ENCODE data around the gene PSIP1. TPM values are rescaled to one million over a fixed set of nuclear protein-coding genes. Genes with fewer than 3 reads are reported as not detected.
A peak's percentile ranks its signal among the peaks of the same experiment; 100 is the strongest.

Gene PSIP1
- total RNA-seq, 1 experiment from 2014 or later: 302 TPM

DNA sequence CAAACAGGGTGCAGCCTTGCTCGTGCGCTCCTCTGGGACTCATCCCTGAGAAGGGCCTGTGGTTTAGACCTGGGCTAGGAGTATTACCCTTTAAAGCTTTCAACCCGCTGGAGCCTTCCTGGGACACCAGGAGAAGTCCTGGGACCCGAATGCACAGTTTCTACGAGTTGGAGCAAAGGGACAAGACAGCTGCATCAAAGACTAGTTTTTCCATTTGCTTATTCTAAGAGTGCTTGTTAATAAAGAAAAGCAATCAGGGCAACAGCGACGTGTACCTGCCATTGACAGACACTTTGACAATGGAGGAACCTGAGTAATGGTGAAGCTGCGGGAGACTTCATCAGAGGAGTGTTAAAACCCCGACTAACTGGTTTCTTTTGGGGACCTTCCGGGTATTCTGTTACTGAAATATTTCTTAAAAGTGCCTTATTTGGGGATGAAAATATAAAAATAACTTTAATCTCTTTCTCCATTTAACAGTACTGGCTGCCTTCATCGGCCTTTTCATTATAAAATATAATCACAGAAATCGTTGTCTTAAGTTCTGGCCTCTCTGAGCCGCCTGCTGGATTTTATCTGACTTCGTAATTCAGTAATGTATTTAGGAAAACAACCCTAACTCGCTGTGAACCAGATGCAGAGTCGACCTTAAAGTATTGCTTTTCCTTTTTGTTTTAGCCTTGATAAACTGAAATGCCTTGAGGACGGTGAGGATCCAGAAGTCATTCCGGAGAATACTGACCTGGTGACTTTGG is 87.4 kb downstream of the PSIP1 start:
- Mint-ChIP-seq H3K27me3 (ENCODE audit: low read depth) (no peaks in the 10 kb centered on the region), H3K36me3 (peaks cover 31% of the 10 kb centered on the region), H3K4me3 (peak overlapping the region; percentile 96), H3K27ac (peak overlapping the region; percentile 80), H3K4me1 (peaks cover 30% of the 10 kb centered on the region), H3K9me3 (no peaks in the 10 kb centered on the region)
- POLR2A ChIA-PET: interaction anchor here (0.6 to 1.1 kb wide), 3 partner anchors 45 to 129 kb away, joined by 3 to 4 read pairs (median 3); partner anchors contain the start of genes CCDC171 and PSIP1
- ATAC-seq (peak; percentile 22), DNase-seq (ENCODE audit: low spot score) (no peak)
- TF ChIP-seq, protein P1, sequence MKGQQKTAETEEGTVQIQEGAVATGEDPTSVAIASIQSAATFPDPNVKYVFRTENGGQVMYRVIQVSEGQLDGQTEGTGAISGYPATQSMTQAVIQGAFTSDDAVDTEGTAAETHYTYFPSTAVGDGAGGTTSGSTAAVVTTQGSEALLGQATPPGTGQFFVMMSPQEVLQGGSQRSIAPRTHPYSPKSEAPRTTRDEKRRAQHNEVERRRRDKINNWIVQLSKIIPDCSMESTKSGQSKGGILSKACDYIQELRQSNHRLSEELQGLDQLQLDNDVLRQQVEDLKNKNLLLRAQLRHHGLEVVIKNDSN (CRISPR knock-in tag; IDR thresholded peaks at IDR 0.05): no peak
- TF ChIP-seq HMGA2 (CRISPR knock-in tag; IDR thresholded peaks at IDR 0.05) (no peak), PRRX2 (CRISPR knock-in tag; IDR thresholded peaks at IDR 0.05) (no peak), JAZF1 (CRISPR knock-in tag; IDR thresholded peaks at IDR 0.05) (no peak), KAT7 (CRISPR knock-in tag; IDR thresholded peaks at IDR 0.05; ENCODE audit: borderline replicate concordance) (peak; percentile 75), NFE2L1 (CRISPR knock-in tag; IDR thresholded peaks at IDR 0.05) (0 out of 2 replicates have a peak, but pooled peaks have one; percentile 0)
- TF ChIP-seq, protein P2, sequence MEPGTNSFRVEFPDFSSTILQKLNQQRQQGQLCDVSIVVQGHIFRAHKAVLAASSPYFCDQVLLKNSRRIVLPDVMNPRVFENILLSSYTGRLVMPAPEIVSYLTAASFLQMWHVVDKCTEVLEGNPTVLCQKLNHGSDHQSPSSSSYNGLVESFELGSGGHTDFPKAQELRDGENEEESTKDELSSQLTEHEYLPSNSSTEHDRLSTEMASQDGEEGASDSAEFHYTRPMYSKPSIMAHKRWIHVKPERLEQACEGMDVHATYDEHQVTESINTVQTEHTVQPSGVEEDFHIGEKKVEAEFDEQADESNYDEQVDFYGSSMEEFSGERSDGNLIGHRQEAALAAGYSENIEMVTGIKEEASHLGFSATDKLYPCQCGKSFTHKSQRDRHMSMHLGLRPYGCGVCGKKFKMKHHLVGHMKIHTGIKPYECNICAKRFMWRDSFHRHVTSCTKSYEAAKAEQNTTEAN (CRISPR knock-in tag; IDR thresholded peaks at IDR 0.05): 0 out of 2 replicates have a peak, but pooled peaks have one; percentile 12
- CTCF ChIA-PET: interaction anchor here (0.6 to 1.7 kb wide), 3 partner anchors 17 to 192 kb away, joined by 3 to 8 read pairs (median 3); partner anchors contain the start of gene CCDC171

DNA sequence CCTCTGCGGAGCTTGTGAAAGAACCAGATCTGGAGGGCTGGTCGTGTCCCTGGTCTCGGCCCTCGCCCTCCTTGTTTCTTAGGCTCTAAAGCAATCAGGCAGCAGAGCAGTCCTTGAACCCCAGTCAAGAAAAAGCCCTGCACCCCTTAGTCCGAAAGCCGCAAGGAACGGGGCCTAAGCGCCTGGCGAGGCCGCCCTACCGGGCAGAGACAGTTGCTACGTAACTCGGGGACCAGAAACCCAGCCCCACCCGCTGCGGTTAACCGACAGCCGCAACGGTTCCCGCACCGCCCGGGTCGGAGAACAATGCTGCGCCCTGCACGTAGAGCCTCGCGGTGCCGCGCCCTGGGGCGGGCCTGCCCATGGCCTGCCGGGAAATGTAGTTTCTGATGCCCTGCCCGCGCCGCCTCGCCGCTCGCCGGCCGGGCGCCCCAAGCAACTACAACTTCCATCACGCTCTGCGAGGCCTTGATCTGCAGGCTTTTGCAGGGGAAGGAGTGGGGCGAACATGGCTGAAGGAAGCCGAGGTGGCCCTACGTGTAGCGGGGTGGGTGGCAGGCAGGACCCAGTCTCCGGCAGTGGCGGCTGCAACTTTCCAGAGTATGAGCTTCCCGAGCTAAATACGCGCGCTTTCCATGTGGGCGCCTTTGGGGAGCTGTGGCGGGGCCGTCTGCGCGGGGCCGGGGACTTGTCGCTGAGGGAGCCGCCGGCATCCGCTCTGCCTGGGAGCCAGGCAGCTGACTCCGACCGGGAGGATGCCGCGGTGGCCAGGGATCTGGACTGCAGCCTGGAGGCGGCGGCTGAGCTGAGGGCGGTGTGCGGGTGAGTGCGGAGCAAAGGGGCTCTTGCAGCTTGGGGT is 88.2 kb downstream of the PSIP1 start, which contains the start of gene SNAPC3:
Gene SNAPC3, plus strand, starts transcription at position 505 of the 859 bp plus-strand sequence. Its CDS starts 4 bp downstream, at position 509.
- Mint-ChIP-seq H3K4me1 (peaks cover 38% of the 10 kb centered on the region), H3K27ac (peak within 1 kb of the TSS; percentile 92), H3K9me3 (no peaks in the 10 kb centered on the region), H3K27me3 (ENCODE audit: low read depth) (no peaks in the 10 kb centered on the region), H3K36me3 (peaks cover 24% of the 10 kb centered on the region), H3K4me3 (peak within 1 kb of the TSS; percentile 96)
- ChIA-PET CTCF (interaction anchor here (0.6 to 1.7 kb wide), 6 partner anchors 18 to 191 kb away, joined by 3 to 8 read pairs (median 4); partner anchors contain the start of genes CCDC171 and TTC39B), POLR2A (interaction anchor here (0.6 to 1.1 kb wide), 3 partner anchors 88 to 131 kb away, joined by 3 to 4 read pairs (median 3); partner anchors contain the start of genes CCDC171 and PSIP1)
- DNase-seq (ENCODE audit: low spot score) (peak; percentile 96), ATAC-seq (peak; percentile 94)
- TF ChIP-seq, protein P3, sequence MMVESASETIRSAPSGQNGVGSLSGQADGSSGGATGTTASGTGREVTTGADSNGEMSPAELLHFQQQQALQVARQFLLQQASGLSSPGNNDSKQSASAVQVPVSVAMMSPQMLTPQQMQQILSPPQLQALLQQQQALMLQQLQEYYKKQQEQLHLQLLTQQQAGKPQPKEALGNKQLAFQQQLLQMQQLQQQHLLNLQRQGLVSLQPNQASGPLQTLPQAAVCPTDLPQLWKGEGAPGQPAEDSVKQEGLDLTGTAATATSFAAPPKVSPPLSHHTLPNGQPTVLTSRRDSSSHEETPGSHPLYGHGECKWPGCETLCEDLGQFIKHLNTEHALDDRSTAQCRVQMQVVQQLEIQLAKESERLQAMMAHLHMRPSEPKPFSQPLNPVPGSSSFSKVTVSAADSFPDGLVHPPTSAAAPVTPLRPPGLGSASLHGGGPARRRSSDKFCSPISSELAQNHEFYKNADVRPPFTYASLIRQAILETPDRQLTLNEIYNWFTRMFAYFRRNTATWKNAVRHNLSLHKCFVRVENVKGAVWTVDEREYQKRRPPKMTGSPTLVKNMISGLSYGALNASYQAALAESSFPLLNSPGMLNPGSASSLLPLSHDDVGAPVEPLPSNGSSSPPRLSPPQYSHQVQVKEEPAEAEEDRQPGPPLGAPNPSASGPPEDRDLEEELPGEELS (CRISPR knock-in tag; IDR thresholded peaks at IDR 0.05): peak; percentile 74; the same call in 1 of the 2 replicates
- TF ChIP-seq HMGA2 (CRISPR knock-in tag; IDR thresholded peaks at IDR 0.05) (no peak), ZNF232 (CRISPR knock-in tag; IDR thresholded peaks at IDR 0.05) (0 out of 2 replicates have a peak, but pooled peaks have one; percentile 11), JAZF1 (CRISPR knock-in tag; IDR thresholded peaks at IDR 0.05) (no peak), RELA (CRISPR knock-in tag; IDR thresholded peaks at IDR 0.05; ENCODE audit: borderline replicate concordance) (no peak), ZNF423 (CRISPR knock-in tag; IDR thresholded peaks at IDR 0.05) (peak; percentile 99), NR1H2 (CRISPR knock-in tag; IDR thresholded peaks at IDR 0.05) (no peak), MYBL2 (CRISPR knock-in tag; IDR thresholded peaks at IDR 0.05) (peak; percentile 94), TEAD1 (CRISPR knock-in tag; IDR thresholded peaks at IDR 0.05) (peak; percentile 62)
- TF ChIP-seq, protein P4, sequence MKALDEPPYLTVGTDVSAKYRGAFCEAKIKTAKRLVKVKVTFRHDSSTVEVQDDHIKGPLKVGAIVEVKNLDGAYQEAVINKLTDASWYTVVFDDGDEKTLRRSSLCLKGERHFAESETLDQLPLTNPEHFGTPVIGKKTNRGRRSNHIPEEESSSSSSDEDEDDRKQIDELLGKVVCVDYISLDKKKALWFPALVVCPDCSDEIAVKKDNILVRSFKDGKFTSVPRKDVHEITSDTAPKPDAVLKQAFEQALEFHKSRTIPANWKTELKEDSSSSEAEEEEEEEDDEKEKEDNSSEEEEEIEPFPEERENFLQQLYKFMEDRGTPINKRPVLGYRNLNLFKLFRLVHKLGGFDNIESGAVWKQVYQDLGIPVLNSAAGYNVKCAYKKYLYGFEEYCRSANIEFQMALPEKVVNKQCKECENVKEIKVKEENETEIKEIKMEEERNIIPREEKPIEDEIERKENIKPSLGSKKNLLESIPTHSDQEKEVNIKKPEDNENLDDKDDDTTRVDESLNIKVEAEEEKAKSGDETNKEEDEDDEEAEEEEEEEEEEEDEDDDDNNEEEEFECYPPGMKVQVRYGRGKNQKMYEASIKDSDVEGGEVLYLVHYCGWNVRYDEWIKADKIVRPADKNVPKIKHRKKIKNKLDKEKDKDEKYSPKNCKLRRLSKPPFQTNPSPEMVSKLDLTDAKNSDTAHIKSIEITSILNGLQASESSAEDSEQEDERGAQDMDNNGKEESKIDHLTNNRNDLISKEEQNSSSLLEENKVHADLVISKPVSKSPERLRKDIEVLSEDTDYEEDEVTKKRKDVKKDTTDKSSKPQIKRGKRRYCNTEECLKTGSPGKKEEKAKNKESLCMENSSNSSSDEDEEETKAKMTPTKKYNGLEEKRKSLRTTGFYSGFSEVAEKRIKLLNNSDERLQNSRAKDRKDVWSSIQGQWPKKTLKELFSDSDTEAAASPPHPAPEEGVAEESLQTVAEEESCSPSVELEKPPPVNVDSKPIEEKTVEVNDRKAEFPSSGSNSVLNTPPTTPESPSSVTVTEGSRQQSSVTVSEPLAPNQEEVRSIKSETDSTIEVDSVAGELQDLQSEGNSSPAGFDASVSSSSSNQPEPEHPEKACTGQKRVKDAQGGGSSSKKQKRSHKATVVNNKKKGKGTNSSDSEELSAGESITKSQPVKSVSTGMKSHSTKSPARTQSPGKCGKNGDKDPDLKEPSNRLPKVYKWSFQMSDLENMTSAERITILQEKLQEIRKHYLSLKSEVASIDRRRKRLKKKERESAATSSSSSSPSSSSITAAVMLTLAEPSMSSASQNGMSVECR (CRISPR knock-in tag; IDR thresholded peaks at IDR 0.05; ENCODE audit: borderline replicate concordance): peak; percentile 87; the same call in 1 of the 2 replicates
- TF ChIP-seq, protein P5, sequence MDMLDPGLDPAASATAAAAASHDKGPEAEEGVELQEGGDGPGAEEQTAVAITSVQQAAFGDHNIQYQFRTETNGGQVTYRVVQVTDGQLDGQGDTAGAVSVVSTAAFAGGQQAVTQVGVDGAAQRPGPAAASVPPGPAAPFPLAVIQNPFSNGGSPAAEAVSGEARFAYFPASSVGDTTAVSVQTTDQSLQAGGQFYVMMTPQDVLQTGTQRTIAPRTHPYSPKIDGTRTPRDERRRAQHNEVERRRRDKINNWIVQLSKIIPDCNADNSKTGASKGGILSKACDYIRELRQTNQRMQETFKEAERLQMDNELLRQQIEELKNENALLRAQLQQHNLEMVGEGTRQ (CRISPR knock-in tag; IDR thresholded peaks at IDR 0.05): no peak
- TF ChIP-seq, protein P6, sequence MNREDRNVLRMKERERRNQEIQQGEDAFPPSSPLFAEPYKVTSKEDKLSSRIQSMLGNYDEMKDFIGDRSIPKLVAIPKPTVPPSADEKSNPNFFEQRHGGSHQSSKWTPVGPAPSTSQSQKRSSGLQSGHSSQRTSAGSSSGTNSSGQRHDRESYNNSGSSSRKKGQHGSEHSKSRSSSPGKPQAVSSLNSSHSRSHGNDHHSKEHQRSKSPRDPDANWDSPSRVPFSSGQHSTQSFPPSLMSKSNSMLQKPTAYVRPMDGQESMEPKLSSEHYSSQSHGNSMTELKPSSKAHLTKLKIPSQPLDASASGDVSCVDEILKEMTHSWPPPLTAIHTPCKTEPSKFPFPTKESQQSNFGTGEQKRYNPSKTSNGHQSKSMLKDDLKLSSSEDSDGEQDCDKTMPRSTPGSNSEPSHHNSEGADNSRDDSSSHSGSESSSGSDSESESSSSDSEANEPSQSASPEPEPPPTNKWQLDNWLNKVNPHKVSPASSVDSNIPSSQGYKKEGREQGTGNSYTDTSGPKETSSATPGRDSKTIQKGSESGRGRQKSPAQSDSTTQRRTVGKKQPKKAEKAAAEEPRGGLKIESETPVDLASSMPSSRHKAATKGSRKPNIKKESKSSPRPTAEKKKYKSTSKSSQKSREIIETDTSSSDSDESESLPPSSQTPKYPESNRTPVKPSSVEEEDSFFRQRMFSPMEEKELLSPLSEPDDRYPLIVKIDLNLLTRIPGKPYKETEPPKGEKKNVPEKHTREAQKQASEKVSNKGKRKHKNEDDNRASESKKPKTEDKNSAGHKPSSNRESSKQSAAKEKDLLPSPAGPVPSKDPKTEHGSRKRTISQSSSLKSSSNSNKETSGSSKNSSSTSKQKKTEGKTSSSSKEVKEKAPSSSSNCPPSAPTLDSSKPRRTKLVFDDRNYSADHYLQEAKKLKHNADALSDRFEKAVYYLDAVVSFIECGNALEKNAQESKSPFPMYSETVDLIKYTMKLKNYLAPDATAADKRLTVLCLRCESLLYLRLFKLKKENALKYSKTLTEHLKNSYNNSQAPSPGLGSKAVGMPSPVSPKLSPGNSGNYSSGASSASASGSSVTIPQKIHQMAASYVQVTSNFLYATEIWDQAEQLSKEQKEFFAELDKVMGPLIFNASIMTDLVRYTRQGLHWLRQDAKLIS (CRISPR knock-in tag; IDR thresholded peaks at IDR 0.05; ENCODE audit: borderline replicate concordance): peak; percentile 82; the same call in 1 of the 2 replicates

Data from WTC11 (cell line).